Measurements from ENCODE around the gene COL4A3.
A peak's percentile ranks its signal among the peaks of the same experiment; 100 is the strongest.

Gene COL4A3

DNA sequence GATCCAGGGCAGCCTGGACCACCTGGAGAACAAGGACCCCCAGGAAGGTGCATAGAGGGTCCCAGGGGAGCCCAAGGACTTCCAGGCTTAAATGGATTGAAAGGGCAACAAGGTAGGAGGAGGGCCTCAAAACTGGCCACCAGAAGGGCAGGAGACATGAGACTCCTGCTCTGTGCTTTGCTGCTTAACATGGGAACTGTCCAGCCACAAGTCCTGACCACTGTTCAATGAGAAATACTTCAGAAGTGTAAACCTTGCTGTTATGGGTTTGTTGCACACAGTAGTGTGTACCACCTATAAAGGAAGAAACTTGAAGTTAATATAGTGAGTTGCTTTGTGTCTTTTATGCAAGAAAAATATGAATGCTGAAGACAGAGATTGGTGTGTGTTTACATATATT is 116.5 kb downstream of the COL4A3 start:
- H3K4me3 ChIP-seq (ENCODE audit: low read length) = no peak overlapping the region
- DNase-seq (ENCODE audit: low read depth) = peak; percentile 21
- TF ChIP-seq, protein P1, sequence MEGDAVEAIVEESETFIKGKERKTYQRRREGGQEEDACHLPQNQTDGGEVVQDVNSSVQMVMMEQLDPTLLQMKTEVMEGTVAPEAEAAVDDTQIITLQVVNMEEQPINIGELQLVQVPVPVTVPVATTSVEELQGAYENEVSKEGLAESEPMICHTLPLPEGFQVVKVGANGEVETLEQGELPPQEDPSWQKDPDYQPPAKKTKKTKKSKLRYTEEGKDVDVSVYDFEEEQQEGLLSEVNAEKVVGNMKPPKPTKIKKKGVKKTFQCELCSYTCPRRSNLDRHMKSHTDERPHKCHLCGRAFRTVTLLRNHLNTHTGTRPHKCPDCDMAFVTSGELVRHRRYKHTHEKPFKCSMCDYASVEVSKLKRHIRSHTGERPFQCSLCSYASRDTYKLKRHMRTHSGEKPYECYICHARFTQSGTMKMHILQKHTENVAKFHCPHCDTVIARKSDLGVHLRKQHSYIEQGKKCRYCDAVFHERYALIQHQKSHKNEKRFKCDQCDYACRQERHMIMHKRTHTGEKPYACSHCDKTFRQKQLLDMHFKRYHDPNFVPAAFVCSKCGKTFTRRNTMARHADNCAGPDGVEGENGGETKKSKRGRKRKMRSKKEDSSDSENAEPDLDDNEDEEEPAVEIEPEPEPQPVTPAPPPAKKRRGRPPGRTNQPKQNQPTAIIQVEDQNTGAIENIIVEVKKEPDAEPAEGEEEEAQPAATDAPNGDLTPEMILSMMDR (IDR thresholded peaks at IDR 0.05; ENCODE audit: insufficient read depth, low read depth, low read length, missing control alignments) = no peak

GRCh38 chr2:227285741-227286236 is 121.4 kb downstream of the COL4A3 start:
- no peak overlapping the region for H3K4me3 ChIP-seq (ENCODE audit: low read length)
- DNase-seq (ENCODE audit: low read depth) = no peak
- TF ChIP-seq, protein P1 (IDR thresholded peaks at IDR 0.05; ENCODE audit: insufficient read depth, low read depth, low read length, missing control alignments) = no peak

DNA sequence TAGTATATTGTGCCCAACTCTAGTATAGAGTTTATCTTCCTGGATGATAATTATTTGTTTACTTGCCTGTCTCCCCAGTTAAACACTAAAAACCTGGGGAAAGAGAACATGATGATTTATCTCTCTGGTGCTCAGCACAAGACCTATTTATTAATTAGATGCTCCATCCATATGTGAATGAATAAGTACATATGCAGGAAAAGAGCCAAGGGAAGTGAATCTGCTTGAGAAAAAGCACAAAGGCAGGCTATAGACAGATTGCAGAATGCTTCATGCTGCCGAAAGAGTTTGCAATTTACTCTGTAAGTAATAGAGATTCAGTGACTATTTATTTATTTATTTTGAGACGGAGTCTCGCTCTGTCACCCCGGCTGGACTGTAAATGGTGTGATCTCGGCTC is 123.3 kb downstream of the COL4A3 start:
- no peak for DNase-seq (ENCODE audit: low read depth)
- TF ChIP-seq, protein P1 (IDR thresholded peaks at IDR 0.05; ENCODE audit: insufficient read depth, low read depth, low read length, missing control alignments) = no peak
- no peak overlapping the region for H3K4me3 ChIP-seq (ENCODE audit: low read length)

DNA sequence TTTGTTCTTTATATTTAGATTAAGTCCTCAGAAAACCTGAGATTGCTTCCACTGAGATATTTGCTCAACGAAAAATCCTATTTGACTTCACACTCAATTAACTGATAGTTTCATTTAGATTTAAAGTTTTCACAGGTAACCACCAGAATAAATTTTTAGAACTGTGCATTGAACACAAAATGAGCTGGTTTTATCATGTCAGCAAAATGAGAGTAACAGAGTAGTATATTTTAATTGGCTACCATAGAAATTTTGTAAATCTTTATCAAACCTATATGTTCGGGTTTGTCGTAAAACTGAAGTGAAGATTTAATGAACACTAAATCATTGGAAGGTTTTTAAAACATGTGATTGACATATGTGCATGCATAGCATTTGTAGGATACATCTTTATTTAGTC is 127.9 kb downstream of the COL4A3 start:
- TF ChIP-seq, protein P1 (IDR thresholded peaks at IDR 0.05; ENCODE audit: insufficient read depth, low read depth, low read length, missing control alignments) = no peak
- DNase-seq (ENCODE audit: low read depth) = no peak
- H3K4me3 ChIP-seq (ENCODE audit: low read length) = no peak overlapping the region

DNA sequence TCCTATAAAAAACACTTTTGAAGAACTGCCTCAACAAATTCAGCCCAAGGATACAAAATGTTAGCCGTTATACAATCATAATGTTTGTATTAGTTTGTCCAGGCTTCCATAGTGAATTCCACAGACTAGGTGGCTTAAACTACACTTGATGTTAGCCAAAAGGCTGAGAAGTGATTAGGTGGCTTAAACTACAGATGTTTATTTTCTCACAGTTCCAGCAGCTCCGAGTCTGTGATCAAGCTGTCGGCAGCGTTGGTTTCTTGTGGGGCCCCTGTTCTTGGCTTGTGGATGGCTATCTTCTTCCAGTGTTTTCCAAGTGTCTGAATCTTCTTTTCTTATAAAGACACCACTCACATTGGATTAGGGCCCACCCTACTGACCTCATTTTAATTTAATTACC is 129.1 kb downstream of the COL4A3 start:
- H3K4me3 ChIP-seq (ENCODE audit: low read length) = no peak overlapping the region
- DNase-seq (ENCODE audit: low read depth) = no peak
- TF ChIP-seq, protein P1 (IDR thresholded peaks at IDR 0.05; ENCODE audit: insufficient read depth, low read depth, low read length, missing control alignments) = no peak

- TF ChIP-seq, protein P1 (IDR thresholded peaks at IDR 0.05; ENCODE audit: insufficient read depth, low read depth, low read length, missing control alignments) = no peak
- no peak overlapping the region for H3K4me3 ChIP-seq (ENCODE audit: low read length)
- DNase-seq (ENCODE audit: low read depth) = no peak
Measured at GRCh38 chr2:227295806-227296205, 131.4 kb downstream of the COL4A3 start.

DNA sequence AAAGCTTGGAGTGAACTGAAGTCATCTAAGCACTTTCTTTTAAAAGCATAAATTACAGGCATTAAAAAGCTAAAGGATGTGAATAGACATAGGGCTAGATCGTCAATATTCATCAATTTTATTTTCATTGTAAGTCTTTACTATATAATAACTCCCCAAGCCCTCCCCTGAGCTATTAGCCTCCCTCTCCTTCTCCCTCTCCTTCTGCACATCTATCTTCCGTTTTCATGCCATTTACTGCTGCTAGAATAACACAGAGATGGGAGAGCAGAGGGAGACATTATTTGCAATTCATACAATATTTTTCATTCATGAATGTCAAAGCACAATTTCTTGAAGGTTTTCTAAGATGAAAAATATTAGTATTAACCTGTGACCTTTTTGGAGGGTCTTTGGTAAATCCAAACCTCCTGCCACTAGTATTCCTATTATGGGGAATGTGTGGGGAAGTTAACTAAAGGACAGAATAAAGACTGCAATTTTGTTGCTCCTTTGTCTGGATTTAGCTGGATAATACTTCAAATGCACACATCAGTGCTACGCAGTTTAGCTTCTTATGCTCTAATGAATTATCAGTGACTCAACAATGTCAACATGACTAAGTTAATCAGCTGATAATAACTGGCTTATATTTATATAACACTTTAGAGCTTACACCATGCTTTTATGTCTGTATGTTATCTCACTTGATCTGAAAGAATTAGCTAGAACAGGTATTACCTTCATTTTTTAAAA is 132.4 kb downstream of the COL4A3 start:
- no peak overlapping the region for H3K4me3 ChIP-seq (ENCODE audit: low read length)
- peak; percentile 58 for DNase-seq (ENCODE audit: low read depth)
- TF ChIP-seq, protein P1 (IDR thresholded peaks at IDR 0.05; ENCODE audit: insufficient read depth, low read depth, low read length, missing control alignments) = no peak
